Stimulated activated CD8-positive, alpha-beta memory T cell treated with anti-CD3 and anti-CD28 coated beads, Interleukin-12 subunit alpha, Interleukin-12 subunit beta, amount 100 ng/mL, for 24 hours (primary cell): Measurements from ENCODE around the gene NOM1.

Experiments used
- DNase-seq: peaks from one replicate; pipeline ENCODE4 v3.0.0-alpha.2; 2020; ENCODE audit errors: extremely low read depth

NOM1 gene

GRCh38 chr7:157016352-157017041, 67.0 kb downstream of the NOM1 start:
- DNase-seq = no peak

- DNase-seq = no peak
These were observed 67.6 kb downstream of the NOM1 start for GRCh38 chr7:157017149-157017548.

- DNase-seq = no peak
These were observed 68.3 kb downstream of the NOM1 start for GRCh38 chr7:157017603-157018327.

- no peak for DNase-seq
These were observed 69.0 kb downstream of the NOM1 start for GRCh38 chr7:157018328-157018996.

GRCh38 chr7:157018997-157019608, 69.6 kb downstream of the NOM1 start:
- no peak for DNase-seq

- DNase-seq = no peak
These were observed 70.4 kb downstream of the NOM1 start for GRCh38 chr7:157019718-157020451.

GRCh38 chr7:157020514-157021070, 71.1 kb downstream of the NOM1 start:
- DNase-seq = no peak

GRCh38 chr7:157021071-157021870, 71.8 kb downstream of the NOM1 start:
- DNase-seq = no peak

GRCh38 chr7:157021871-157022680, 72.6 kb downstream of the NOM1 start:
- DNase-seq = no peak
